Measurements from ENCODE around the gene ICOSLG.
"Not testable (repeated sequence)": the region's sequence is repeated elsewhere in the genome, so short reads cannot be mapped to it uniquely, and the experiment has no call there.

The ICOSLG gene

GRCh38 chr21:44263768-44264167 lies 23.0 kb upstream of the ICOSLG start:
- no peak for DNase-seq

GRCh38 chr21:44263221-44263760 lies 22.5 kb upstream of the ICOSLG start:
- DNase-seq, result peak; percentile 79

GRCh38 chr21:44262338-44263056 lies 21.8 kb upstream of the ICOSLG start:
- no peak for DNase-seq

- DNase-seq, result no peak
These were observed 21.0 kb upstream of the ICOSLG start, which contains the start of gene DNMT3L for GRCh38 chr21:44261675-44262295. Gene DNMT3L (minus strand): TSS chr21:44261897. CDS start chr21:44261259, 638 bp downstream.

GRCh38 chr21:44260791-44261631 lies 20.3 kb upstream of the ICOSLG start:
- no peak for DNase-seq

- DNase-seq, result no peak
These were observed 19.3 kb upstream of the ICOSLG start for GRCh38 chr21:44260066-44260465.

- no peak for DNase-seq
These were observed 18.5 kb upstream of the ICOSLG start for GRCh38 chr21:44259082-44259705.

- DNase-seq, result no peak
These were observed 17.4 kb upstream of the ICOSLG start for GRCh38 chr21:44258056-44258725.

GRCh38 chr21:44255511-44255981 lies 14.8 kb upstream of the ICOSLG start:
- DNase-seq, result no peak

- DNase-seq, result no peak
These were observed 13.3 kb upstream of the ICOSLG start for GRCh38 chr21:44253832-44254710.

GRCh38 chr21:44249204-44250037 lies 8.7 kb upstream of the ICOSLG start:
- not testable (repeated sequence) for DNase-seq

GRCh38 chr21:44247904-44248303 lies 7.2 kb upstream of the ICOSLG start:
- not testable (repeated sequence) for DNase-seq

GRCh38 chr21:44243980-44244379 lies 3.2 kb upstream of the ICOSLG start:
- not testable (repeated sequence) for DNase-seq

GRCh38 chr21:44241281-44241680 lies 538 bp upstream of the ICOSLG start:
- not testable (repeated sequence) for DNase-seq

- DNase-seq, result not testable (repeated sequence)
These were observed 390 bp downstream of the ICOSLG start for GRCh38 chr21:44240353-44240752.

- not testable (repeated sequence) for DNase-seq
These were observed 11.2 kb downstream of the ICOSLG start for GRCh38 chr21:44229561-44229960.

GRCh38 chr21:44228109-44228508 lies 12.6 kb downstream of the ICOSLG start:
- DNase-seq, result not testable (repeated sequence)

GRCh38 chr21:44227614-44228013 lies 13.1 kb downstream of the ICOSLG start:
- DNase-seq, result not testable (repeated sequence)

- DNase-seq, result not testable (repeated sequence)
These were observed 15.1 kb downstream of the ICOSLG start for GRCh38 chr21:44225605-44226004.

GRCh38 chr21:44223334-44223733 lies 17.4 kb downstream of the ICOSLG start:
- not testable (repeated sequence) for DNase-seq

Measured in retina (tissue), 1 donor.